ENCODE measurements around the gene BAIAP3. TPM values are rescaled to one million over a fixed set of nuclear protein-coding genes. Genes with fewer than 3 reads are reported as not detected.

The BAIAP3 gene
- total RNA-seq, 4 donors from 2014 or later = 17.9 to 160 (median 29.0) TPM

GRCh38 chr16:1347286-1347855 lies 13.9 kb downstream of the BAIAP3 start:
- Histone ChIP-seq H3K27me3 (no peaks in the 10 kb centered on the region), H3K27ac (no peak overlapping the region), H3K4me1 (peaks cover 2 to 31% (median 19%) of the 10 kb centered on the region in 4 donors), H3K9me3 (no peaks in the 10 kb centered on the region), H3K4me3 (no peak overlapping the region), H3K36me3 (peaks cover 0 to 34% (median 0%) of the 10 kb centered on the region in 3 donors)
- no peak for DNase-seq
- no peak for TF ChIP-seq CTCF (IDR thresholded peaks at IDR 0.05)
- no peak for TF ChIP-seq POLR2A (IDR thresholded peaks at IDR 0.05)

- H3K4me3 ChIP-seq = no peak overlapping the region
- no peaks in the 10 kb centered on the region for H3K27me3 ChIP-seq
- DNase-seq = no peak
- H3K27ac ChIP-seq = no peak overlapping the region
- TF ChIP-seq POLR2A (IDR thresholded peaks at IDR 0.05) (no peak), CTCF (IDR thresholded peaks at IDR 0.05) (no peak)
- no peaks in the 10 kb centered on the region for H3K9me3 ChIP-seq
- H3K36me3 ChIP-seq = peaks cover 0 to 34% (median 0%) of the 10 kb centered on the region in 3 donors
- peaks cover 0 to 31% (median 21%) of the 10 kb centered on the region in 4 donors for H3K4me1 ChIP-seq
Observed at GRCh38 chr16:1347962-1348361, 14.5 kb downstream of the BAIAP3 start.

DNA sequence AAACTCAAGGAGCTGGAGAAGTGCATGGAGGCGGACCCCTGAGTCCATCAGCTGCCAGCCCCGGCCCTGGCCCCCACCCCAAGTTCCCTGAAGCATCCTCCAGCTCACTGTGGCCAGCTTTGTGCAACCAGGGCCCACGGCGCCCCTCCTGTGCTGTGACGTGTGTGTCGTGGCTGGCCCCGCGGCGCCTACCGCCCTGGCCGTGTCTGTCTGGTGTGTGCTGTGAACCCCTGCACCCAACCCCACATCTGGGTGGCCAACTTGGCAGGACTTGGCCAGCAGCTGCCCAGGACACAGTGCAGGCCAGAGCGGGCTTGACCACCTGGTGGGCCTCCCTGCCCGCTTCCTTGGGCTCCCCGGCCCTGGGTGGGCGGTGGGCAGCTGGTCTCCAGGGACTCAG lies 15.0 kb downstream of the BAIAP3 start:
- H3K4me3 ChIP-seq = no peak overlapping the region
- DNase-seq = no peak
- no peak overlapping the region for H3K27ac ChIP-seq
- peaks cover 0 to 34% (median 19%) of the 10 kb centered on the region in 4 donors for H3K4me1 ChIP-seq
- H3K27me3 ChIP-seq = no peaks in the 10 kb centered on the region
- no peaks in the 10 kb centered on the region for H3K9me3 ChIP-seq
- TF ChIP-seq CTCF (IDR thresholded peaks at IDR 0.05) (no peak), POLR2A (IDR thresholded peaks at IDR 0.05) (no peak)
- peaks cover 0 to 34% (median 0%) of the 10 kb centered on the region in 3 donors for H3K36me3 ChIP-seq

GRCh38 chr16:1348926-1349325 lies 15.5 kb downstream of the BAIAP3 start:
- H3K36me3 ChIP-seq = peaks cover 0 to 34% (median 0%) of the 10 kb centered on the region in 3 donors
- DNase-seq = no peak
- H3K27me3 ChIP-seq = no peaks in the 10 kb centered on the region
- no peak overlapping the region for H3K4me3 ChIP-seq
- TF ChIP-seq CTCF (IDR thresholded peaks at IDR 0.05) (no peak), POLR2A (IDR thresholded peaks at IDR 0.05) (no peak)
- no peaks in the 10 kb centered on the region for H3K9me3 ChIP-seq
- no peak overlapping the region for H3K27ac ChIP-seq
- peaks cover 0 to 29% (median 17%) of the 10 kb centered on the region in 4 donors for H3K4me1 ChIP-seq

DNA sequence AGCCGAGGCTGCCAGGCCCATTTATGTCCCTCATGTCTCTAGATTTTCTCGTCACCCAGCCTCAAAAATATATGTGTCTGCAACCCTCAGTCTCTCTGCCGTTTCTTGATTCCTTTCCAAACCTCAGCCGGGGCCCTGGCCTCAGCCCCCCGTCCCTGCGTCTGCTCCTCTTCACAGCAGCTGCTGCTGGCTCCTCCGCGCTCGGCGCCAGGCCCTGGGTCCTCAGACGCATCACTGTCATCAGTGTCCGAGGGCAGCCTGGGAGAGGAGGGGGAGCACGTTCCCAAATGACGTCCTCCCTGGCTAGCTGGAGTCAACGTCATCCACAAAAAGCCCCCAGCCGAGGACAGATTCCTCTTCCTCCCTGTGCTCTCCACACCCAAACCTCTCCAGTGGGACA lies 15.9 kb downstream of the BAIAP3 start:
- peaks cover 0 to 34% (median 0%) of the 10 kb centered on the region in 3 donors for H3K36me3 ChIP-seq
- TF ChIP-seq CTCF (IDR thresholded peaks at IDR 0.05) (no peak), POLR2A (IDR thresholded peaks at IDR 0.05) (no peak)
- no peak for DNase-seq

More for the DNA sequence above, 15.9 kb downstream of the BAIAP3 start:
- Histone ChIP-seq H3K27me3 (no peaks in the 10 kb centered on the region), H3K27ac (no peak overlapping the region), H3K9me3 (no peaks in the 10 kb centered on the region), H3K4me1 (peaks cover 0 to 27% (median 15%) of the 10 kb centered on the region in 4 donors), H3K4me3 (no peak overlapping the region)

Measured in Peyer's patch (tissue), 4 donors.